Measurements from ENCODE around the gene TBC1D8.

TBC1D8 gene

GRCh38 chr2:100968146-100969145 lies 182.7 kb downstream of the TBC1D8 start:
- TF ChIP-seq ZNF274 (IDR thresholded peaks at IDR 0.05; ENCODE audit: low read depth, low read length) = no peak
- H3K4me3 ChIP-seq (ENCODE audit: low read length) = no peak overlapping the region

- H3K4me3 ChIP-seq (ENCODE audit: low read length) = no peak overlapping the region
These were observed 183.5 kb downstream of the TBC1D8 start for GRCh38 chr2:100967716-100968115.

DNA sequence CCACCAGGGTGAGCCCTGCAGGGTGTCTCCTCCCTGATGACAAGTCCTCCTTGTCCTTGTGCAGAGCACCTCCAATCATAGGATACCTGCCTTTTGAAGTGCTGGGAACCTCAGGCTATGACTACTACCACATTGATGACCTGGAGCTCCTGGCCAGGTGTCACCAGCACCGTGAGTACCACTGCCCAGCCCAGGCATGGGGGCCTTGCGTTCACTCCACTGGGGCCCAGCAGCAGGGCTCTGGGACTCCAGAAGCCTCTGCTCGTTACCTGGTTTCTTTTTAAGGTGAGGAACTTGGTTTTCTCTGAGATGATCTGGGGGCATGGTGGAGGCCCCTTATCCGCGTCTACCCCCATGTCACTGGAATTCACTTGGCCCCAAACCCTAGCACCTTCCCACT lies 185.6 kb downstream of the TBC1D8 start:
- no peak for TF ChIP-seq ZNF274 (IDR thresholded peaks at IDR 0.05; ENCODE audit: low read depth, low read length)
- no peak overlapping the region for H3K4me3 ChIP-seq (ENCODE audit: low read length)

More at GRCh38 chr2:100967716-100968115, 183.5 kb downstream of the TBC1D8 start:
- no peak for TF ChIP-seq ZNF274 (IDR thresholded peaks at IDR 0.05; ENCODE audit: low read depth, low read length)

GRCh38 chr2:100964681-100965169 lies 186.5 kb downstream of the TBC1D8 start:
- TF ChIP-seq ZNF274 (IDR thresholded peaks at IDR 0.05; ENCODE audit: low read depth, low read length) = no peak
- no peak overlapping the region for H3K4me3 ChIP-seq (ENCODE audit: low read length)

DNA sequence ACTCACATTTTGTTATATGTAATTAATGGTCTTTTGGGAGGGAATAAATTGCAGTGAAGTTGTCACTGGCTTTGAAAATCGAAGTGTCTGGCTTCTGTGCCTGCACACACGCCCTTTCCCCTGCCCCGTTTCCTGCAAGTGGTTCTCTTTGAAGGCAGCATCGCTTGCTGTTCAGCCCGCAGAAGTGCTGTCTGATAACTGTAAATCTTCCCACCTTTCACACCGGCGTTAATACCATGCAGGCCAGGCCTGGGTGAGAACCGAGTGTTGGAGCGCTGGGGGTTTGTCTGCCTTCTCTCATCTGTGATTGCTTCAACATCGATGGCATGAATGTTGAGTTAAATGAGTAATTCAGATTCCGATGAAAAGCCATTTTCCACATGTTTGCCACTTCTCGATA lies 187.0 kb downstream of the TBC1D8 start:
- TF ChIP-seq ZNF274 (IDR thresholded peaks at IDR 0.05; ENCODE audit: low read depth, low read length) = no peak
- H3K4me3 ChIP-seq (ENCODE audit: low read length) = no peak overlapping the region

- TF ChIP-seq ZNF274 (IDR thresholded peaks at IDR 0.05; ENCODE audit: low read depth, low read length) = no peak
These were observed 188.2 kb downstream of the TBC1D8 start for GRCh38 chr2:100963026-100963375.

GRCh38 chr2:100962366-100963025 lies 188.7 kb downstream of the TBC1D8 start:
- no peak overlapping the region for H3K4me3 ChIP-seq (ENCODE audit: low read length)
- TF ChIP-seq ZNF274 (IDR thresholded peaks at IDR 0.05; ENCODE audit: low read depth, low read length) = no peak

More at GRCh38 chr2:100963026-100963375, 188.2 kb downstream of the TBC1D8 start:
- H3K4me3 ChIP-seq (ENCODE audit: low read length) = no peak overlapping the region

- no peak overlapping the region for H3K4me3 ChIP-seq (ENCODE audit: low read length)
- TF ChIP-seq ZNF274 (IDR thresholded peaks at IDR 0.05; ENCODE audit: low read depth, low read length) = no peak
These were observed 190.5 kb downstream of the TBC1D8 start for GRCh38 chr2:100960688-100961087.

- no peak for TF ChIP-seq ZNF274 (IDR thresholded peaks at IDR 0.05; ENCODE audit: low read depth, low read length)
- H3K4me3 ChIP-seq (ENCODE audit: low read length) = no peak overlapping the region
These were observed 191.8 kb downstream of the TBC1D8 start for GRCh38 chr2:100959225-100959880.

DNA sequence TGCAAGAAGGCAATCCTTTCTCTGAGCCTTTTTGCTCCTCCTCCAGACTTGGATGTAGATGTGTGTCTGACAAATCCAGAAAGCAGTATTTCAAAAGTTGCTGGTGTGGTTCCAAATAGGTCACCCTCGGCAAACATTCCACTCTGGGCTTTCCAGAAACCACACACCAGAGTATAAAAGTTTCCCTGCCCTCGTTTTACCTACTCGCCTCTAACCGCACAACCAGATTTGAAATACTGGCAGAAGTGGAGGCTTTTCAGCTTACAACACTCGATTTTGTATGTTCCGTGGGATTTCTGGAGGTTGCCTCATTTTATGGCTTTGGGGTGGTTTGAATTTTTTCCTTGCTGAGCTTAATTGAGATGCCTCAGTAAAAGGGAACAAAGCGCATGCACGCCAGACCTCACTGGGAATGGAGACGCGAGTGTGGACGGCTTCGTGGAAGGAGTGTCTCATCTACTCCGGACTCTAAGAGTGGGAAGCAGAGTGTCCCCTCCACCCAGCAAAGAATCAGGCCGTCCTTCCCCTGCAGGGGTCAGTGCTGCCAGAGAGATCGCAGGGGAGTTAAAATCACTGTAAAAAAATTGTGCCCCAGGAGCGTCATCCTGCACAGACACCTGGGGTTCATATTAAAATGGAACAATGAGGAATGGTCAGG lies 193.1 kb downstream of the TBC1D8 start:
- H3K4me3 ChIP-seq (ENCODE audit: low read length) = no peak overlapping the region
- TF ChIP-seq ZNF274 (IDR thresholded peaks at IDR 0.05; ENCODE audit: low read depth, low read length) = no peak
